NCI-H82 treated with DMSO at 0.1 percent for 48 hours (cell line): ENCODE measurements around the gene COPZ1.

Experiments
- DNase-seq: peaks from one replicate; lab custom pipeline; 2025; ENCODE audit not compliant: unreplicated experiment; lab: John Stamatoyannopoulos, UW

Gene COPZ1

GRCh38 chr12:54358191-54358944, 33.4 kb downstream of the COPZ1 start:
- peak; percentile 60 for DNase-seq

GRCh38 chr12:54358945-54359761, 34.2 kb downstream of the COPZ1 start:
- DNase-seq: peak; percentile 99

GRCh38 chr12:54359762-54360351, 34.9 kb downstream of the COPZ1 start:
- DNase-seq: no peak

- DNase-seq: peak; percentile 81
These were observed 36.0 kb downstream of the COPZ1 start for GRCh38 chr12:54360717-54361456.

- DNase-seq: no peak
These were observed 38.1 kb downstream of the COPZ1 start for GRCh38 chr12:54363047-54363446.

GRCh38 chr12:54363618-54364017, 38.7 kb downstream of the COPZ1 start:
- DNase-seq: no peak

GRCh38 chr12:54364413-54364812, 39.5 kb downstream of the COPZ1 start, which contains the start of gene GPR84:
Gene GPR84 (minus strand): TSS chr12:54364486. CDS start chr12:54363851, 635 bp downstream.
- no peak for DNase-seq

- no peak for DNase-seq
These were observed 43.2 kb downstream of the COPZ1 start for GRCh38 chr12:54368025-54368708.

- DNase-seq: peak; percentile 72
These were observed 44.0 kb downstream of the COPZ1 start for GRCh38 chr12:54368709-54369596.

- no peak for DNase-seq
These were observed 44.7 kb downstream of the COPZ1 start for GRCh38 chr12:54369597-54370131.

GRCh38 chr12:54370171-54370730, 45.3 kb downstream of the COPZ1 start:
- DNase-seq: no peak

GRCh38 chr12:54371328-54372112, 46.6 kb downstream of the COPZ1 start:
- DNase-seq: no peak

GRCh38 chr12:54372113-54372806, 47.3 kb downstream of the COPZ1 start:
- no peak for DNase-seq

- DNase-seq: no peak
These were observed 49.0 kb downstream of the COPZ1 start for GRCh38 chr12:54373649-54374561.

GRCh38 chr12:54374562-54375258, 49.8 kb downstream of the COPZ1 start:
- DNase-seq: no peak

- no peak for DNase-seq
These were observed 50.3 kb downstream of the COPZ1 start for GRCh38 chr12:54375259-54375579.
